HepG2 (cell line): Measurements from ENCODE around the gene NKX1-2.

ENCODE experiments used
- MAFG ChIP-seq: sonication (generic); formaldehyde crosslinking; IDR thresholded peaks from 2 replicates; pipeline ENCODE4 v1.5.1; 2020; ENCODE audit warnings: mild to moderate bottlenecking, missing genetic modification reagents
- ZNF274 ChIP-seq: sonication (generic); formaldehyde crosslinking; IDR thresholded peaks from 2 replicates; pipeline ENCODE4 v1.5.1; 2020; ENCODE audit warnings: mild to moderate bottlenecking, missing genetic modification reagents

DNA sequence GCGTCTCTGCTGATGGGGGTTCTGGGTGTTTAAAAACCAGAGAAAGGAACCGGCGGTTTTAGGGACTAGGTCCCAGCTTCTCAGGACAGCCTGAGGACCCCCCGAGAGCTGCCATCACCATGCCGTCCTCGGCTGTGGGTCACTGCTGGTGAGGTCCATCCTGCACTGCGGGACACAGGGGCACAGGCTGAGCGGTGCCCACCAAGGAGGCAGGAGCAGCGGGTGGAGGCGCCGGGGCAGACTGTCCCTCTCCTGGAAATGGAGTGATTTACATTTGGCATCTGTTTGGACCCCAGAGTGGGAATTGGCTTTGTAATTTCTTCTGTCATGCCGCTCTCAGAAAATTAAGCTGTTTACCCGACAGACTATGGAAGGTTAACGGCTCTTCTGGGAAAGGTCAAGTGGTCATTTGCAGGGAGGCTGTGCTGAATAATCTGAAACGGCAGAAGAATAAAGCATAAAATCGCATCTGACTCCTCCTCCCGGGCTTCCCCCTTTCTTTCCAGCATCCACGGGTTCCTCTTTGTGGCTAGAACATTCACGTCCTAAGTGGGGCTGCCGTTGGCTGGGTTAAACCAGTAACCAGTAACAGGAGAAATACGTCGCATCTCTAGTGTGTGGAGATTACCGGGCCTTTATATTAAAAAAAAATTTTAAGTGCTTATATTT is 43.5 kb upstream of the NKX1-2 start:
- TF ChIP-seq MAFG (CRISPR knock-in tag) = no peak
- TF ChIP-seq ZNF274 (CRISPR knock-in tag) = no peak
